Mammary epithelial cell (primary cell): ENCODE results near the gene FRS2.

ENCODE experiments used
- EZH2 ChIP-seq: IDR thresholded peaks from 2 replicates; pipeline ENCODE4 v1.6.1; 2012; ENCODE audit warnings: low read length, inconsistent platforms, borderline replicate concordance
- TF ChIP-seq, protein P1 (sequence below), 2 donors: IDR thresholded peaks in 1 of 2; conservative IDR thresholded peaks in 1 of 2; 2 replicates each; pipeline ENCODE4 v1.5.1; 2011 to 2012; ENCODE audit warnings: inconsistent platforms in 2 of 2, low read length in 2 of 2, mild to moderate bottlenecking in 2 of 2, control low read depth in 1 of 2, low read depth in 1 of 2; ENCODE audit not compliant: insufficient read depth in 1 of 2; ENCODE audit errors: extremely low read depth in 1 of 2

DNA sequence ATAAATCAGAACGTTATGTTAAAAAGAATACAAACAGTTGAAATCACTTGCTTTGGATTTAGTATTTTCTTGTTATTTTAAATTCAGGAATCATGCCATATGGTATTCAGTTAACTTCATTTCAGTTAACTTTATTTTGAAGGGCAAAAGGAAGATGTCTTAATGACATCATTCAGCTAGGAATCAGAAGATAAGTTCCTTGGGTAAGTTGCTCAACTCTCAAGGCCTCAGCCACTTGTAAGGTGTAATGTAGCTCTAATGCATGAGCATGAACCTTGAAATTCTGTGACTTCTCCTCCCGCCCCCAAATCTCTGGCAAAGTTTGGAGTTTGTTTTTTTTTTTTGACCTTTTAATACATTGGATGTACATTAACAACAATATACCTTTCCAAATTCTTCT, 42.6 kb downstream of the FRS2 start:
- TF ChIP-seq, protein P1, sequence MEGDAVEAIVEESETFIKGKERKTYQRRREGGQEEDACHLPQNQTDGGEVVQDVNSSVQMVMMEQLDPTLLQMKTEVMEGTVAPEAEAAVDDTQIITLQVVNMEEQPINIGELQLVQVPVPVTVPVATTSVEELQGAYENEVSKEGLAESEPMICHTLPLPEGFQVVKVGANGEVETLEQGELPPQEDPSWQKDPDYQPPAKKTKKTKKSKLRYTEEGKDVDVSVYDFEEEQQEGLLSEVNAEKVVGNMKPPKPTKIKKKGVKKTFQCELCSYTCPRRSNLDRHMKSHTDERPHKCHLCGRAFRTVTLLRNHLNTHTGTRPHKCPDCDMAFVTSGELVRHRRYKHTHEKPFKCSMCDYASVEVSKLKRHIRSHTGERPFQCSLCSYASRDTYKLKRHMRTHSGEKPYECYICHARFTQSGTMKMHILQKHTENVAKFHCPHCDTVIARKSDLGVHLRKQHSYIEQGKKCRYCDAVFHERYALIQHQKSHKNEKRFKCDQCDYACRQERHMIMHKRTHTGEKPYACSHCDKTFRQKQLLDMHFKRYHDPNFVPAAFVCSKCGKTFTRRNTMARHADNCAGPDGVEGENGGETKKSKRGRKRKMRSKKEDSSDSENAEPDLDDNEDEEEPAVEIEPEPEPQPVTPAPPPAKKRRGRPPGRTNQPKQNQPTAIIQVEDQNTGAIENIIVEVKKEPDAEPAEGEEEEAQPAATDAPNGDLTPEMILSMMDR (conservative IDR thresholded peaks at IDR 0.05 in 1 of 2, IDR thresholded peaks at IDR 0.05 in 1 of 2; ENCODE audit: extremely low read depth in 1 of 2, insufficient read depth in 1 of 2, low read depth in 1 of 2, low read length in 2 of 2): no peak
- no peak for TF ChIP-seq EZH2
